Fibroblast of the aortic adventitia (primary cell): ENCODE measurements around the gene GDF3. TPM values are rescaled to one million over a fixed set of nuclear protein-coding genes. Genes with fewer than 3 reads are reported as not detected.

ENCODE experiments used
- DNase-seq: peaks from one replicate; pipeline ENCODE4 v3.0.0-alpha.2; 2010; ENCODE audit warnings: low read depth
- H3K4me3 ChIP-seq: 2 replicates; pipeline ENCODE4 v1.5.1; 2011; ENCODE audit warnings: low read depth, mild to moderate bottlenecking, control low read depth, low read length, moderate library complexity
- CTCF ChIP-seq: IDR thresholded peaks from 2 replicates; pipeline ENCODE4 v1.5.1; 2011; ENCODE audit warnings: mild to moderate bottlenecking, low read length, control low read depth, inconsistent platforms; ENCODE audit not compliant: insufficient read depth
- total RNA-seq: library from RNA; depleted of rRNA; stranded (reverse); fragments of >200 nt; gene quantifications from 2 replicates; pipeline ENCODE4 v1.2.3, GENCODE V29; 2012; ENCODE audit warnings: low replicate concordance

The GDF3 gene
- total RNA-seq, 1 donor = not detected

DNA sequence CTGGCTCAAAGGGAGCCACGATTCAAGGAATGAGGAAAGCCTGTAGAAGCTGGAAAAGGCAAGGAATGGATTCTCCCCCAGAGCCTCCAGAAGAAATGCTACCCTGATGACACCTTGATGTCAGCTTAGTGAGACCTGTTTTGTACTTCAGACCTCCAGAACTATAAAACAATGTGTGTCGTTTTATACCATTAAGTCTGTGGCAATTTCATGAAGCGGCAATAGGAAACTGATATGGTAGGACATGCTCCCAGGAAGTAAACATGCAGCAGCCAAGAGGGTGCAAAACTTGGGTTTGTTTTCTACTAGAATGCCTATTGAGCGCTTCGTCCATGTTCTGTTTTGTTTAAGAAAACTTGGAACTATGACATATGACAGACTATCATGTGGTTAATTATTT, 27.4 kb downstream of the GDF3 start:
- H3K4me3 ChIP-seq = no peak overlapping the region
- DNase-seq = no peak
- no peak for TF ChIP-seq CTCF

DNA sequence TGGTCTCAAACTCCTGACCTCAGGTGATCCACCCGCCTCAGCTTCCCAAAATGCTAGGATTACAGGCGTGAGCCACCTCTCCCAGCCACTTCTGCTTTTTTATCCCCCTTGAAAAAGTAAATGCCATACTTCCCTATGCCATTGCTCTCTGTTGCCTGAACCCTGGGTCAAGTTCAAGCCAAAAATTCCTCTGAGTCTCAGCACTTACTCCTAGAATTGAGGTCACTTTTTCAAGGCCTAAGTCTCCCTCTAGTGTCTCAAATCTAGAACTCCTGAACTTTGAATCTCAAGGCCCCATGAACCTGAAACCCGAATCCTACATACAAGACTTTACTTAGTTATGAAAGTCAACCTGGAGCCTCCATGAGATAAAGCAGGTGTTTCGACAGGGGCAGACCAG, 28.4 kb downstream of the GDF3 start:
- H3K4me3 ChIP-seq = no peak overlapping the region
- no peak for DNase-seq
- no peak for TF ChIP-seq CTCF

DNA sequence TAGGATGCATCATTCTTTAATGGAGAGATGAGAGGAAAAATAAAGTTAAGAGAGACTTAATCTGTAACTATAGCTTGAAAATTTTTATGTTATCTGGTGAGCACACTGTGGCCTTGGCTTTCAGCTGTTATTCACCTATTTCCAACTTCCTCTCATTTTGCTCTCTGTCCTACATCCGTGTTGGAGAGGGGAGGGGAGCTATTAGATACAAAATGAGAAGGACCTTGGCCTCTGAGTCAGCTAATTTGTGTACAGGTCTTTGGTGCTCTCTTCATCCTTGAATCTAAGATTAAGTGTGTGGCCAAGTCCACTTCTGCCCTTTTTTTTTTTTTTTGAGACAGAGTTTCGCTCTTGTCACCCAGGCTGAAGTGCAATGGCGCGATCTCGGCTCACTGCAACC, 29.0 kb downstream of the GDF3 start:
- no peak for DNase-seq
- no peak overlapping the region for H3K4me3 ChIP-seq
- no peak for TF ChIP-seq CTCF

DNA sequence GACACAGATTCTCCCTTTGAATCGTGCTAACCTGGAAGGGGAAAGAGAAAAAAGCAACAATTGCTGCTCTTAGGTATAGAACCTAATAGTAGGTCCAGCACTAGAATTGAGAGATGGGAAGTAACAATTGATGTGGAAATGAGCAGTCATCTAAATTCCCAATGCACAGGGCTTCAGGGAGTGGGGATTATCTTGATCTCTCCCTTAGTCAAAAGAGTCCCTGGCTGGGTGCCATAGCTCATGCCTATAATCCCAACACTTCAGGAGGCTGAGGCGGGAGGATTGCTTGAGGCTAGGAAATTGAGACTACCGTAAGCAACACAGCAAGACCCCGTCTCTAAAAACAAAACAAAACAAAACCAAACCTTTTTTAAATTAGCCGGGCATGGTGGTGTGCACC, 33.8 kb downstream of the GDF3 start:
- H3K4me3 ChIP-seq = no peak overlapping the region
- no peak for DNase-seq
- TF ChIP-seq CTCF = no peak

DNA sequence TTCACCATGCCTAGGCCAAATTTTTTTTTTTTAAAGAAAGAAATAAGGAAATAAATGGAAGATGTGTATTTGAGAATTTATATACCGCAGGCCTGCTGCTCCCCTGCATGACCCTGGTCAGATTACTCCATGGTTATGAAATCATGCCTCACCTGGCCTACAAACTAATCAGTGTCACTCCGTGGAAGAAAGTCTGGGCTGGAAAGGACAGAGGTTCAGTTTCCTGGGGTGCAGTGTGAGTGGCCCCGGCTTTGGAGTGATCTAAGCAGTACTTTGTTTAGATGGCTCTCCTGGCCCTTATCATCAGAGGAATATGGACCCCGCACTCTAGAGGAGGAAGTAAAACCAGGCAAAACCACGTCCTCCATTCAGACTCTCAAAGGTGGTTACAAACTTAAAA, 39.5 kb downstream of the GDF3 start:
- DNase-seq = no peak
- no peak for TF ChIP-seq CTCF
- H3K4me3 ChIP-seq = no peak overlapping the region

- DNase-seq = no peak
- H3K4me3 ChIP-seq = no peak overlapping the region
- TF ChIP-seq CTCF = no peak
Measured at GRCh38 chr12:7650091-7650490, 45.5 kb downstream of the GDF3 start.

- no peak for DNase-seq
- TF ChIP-seq CTCF = no peak
- H3K4me3 ChIP-seq = no peak overlapping the region
Measured at GRCh38 chr12:7647071-7647470, 48.5 kb downstream of the GDF3 start.
